Left lung (tissue), 10 donors: Measurements from ENCODE around the gene TRPV5. TPM values are rescaled to one million over a fixed set of nuclear protein-coding genes. Genes with fewer than 3 reads are reported as not detected.

ENCODE experiments used
- ATAC-seq: fragments of 200-7000 bp; cut with Tn5 transposase; one replicate; pipeline ENCODE4 v1.9.1; 2020; ENCODE audit warnings: moderate library complexity
- DNase-seq, 4 donors: peaks; one replicate each; pipeline ENCODE4 v3.0.0-alpha.2; 2013 to 2020
- H3K27ac ChIP-seq, 2 donors: fragments of 200-600 bp; sonication (generic) in 1 of 2; one replicate each; pipeline versions ENCODE4 v1.5.0 to v1.8.0; 2020 to 2021
- H3K27me3 ChIP-seq, 2 donors: fragments of 200-600 bp; sonication (generic) in 1 of 2; one replicate each; pipeline versions ENCODE4 v1.5.0 to v1.8.0; 2020 to 2021
- H3K36me3 ChIP-seq, 2 donors: fragments of 200-600 bp; sonication (generic) in 1 of 2; one replicate each; pipeline versions ENCODE4 v1.5.0 to v1.8.0; 2020 to 2021
- H3K4me1 ChIP-seq, 2 donors: fragments of 200-600 bp; one replicate each; pipeline ENCODE4 v1.8.0; 2021
- H3K4me3 ChIP-seq, 2 donors: fragments of 200-600 bp; sonication (generic) in 1 of 2; one replicate each; pipeline versions ENCODE4 v1.5.0 to v1.8.0; 2020 to 2021; ENCODE audit warnings: mild to moderate bottlenecking in 1 of 2
- H3K9me3 ChIP-seq, 2 donors: fragments of 200-600 bp; sonication (generic) in 1 of 2; one replicate each; pipeline versions ENCODE4 v1.5.0 to v1.8.0; 2020 to 2021
- intact Hi-C, 2 donors: fragments of 100-400 bp; cut with DNase I; formaldehyde crosslinking; loops; one replicate each; pipeline versions ENCODE4 v1.11.2 to v1.14.2; 2022
- polyA plus RNA-seq, 6 donors: library from polyadenylated mRNA; unstranded; fragments of 120-200 nt; gene quantifications; one replicate each; pipeline ENCODE4 v1.2.1, GENCODE V29; 2013; ENCODE audit not compliant: insufficient read length in 6 of 6
- total RNA-seq, 2 donors: library from RNA; stranded (reverse); fragmentation: NEBNext Ultra II Directional; extraction: Animal tissue kit (Norgen Biotek cat#: 25700); gene quantifications; one replicate each; pipeline ENCODE4 v1.2.1, GENCODE V29; 2021
- TF ChIP-seq, protein P1 (sequence below), 2 donors: fragments of 200-600 bp; sonication (generic) in 1 of 2; IDR thresholded peaks; one replicate each; pipeline versions ENCODE4 v1.5.0 to v1.8.0; 2021; ENCODE audit warnings: antibody characterized with exemption in 2 of 2
- donor health status: DM: no; HTN: yes; CAD: no.
- donor health status: DM: no; HTN: no; CAD: no.

The TRPV5 gene
- total and polyA plus RNA-seq, 8 donors = 0.10 to 0.25 (median 0.16) TPM; not detected in 2

DNA sequence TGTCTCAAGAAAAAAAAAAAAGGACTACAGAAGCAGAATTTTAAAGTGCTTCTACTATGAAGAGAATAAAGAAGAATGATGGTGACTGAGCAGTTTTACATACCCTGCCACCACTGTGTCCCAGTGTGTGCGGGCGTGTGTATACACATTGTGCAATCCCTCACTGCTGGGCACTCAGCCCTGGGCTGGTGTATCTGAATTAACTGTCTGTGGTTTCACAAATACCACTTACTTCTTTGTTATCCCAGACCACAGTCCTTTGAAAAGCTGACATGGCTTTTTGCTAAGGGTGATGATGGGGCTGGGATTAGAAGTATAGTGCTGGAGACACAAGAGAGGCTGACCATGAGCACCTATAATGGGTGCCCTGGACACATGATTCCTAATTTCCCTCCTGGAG lies 26.9 kb downstream of the TRPV5 start:
- Histone ChIP-seq H3K9me3 (peaks cover 0 to 13% of the 10 kb centered on the region in 2 donors), H3K36me3 (no peaks in the 10 kb centered on the region), H3K4me1 (peaks cover 0 to 20% of the 10 kb centered on the region in 2 donors), H3K4me3 (no peak overlapping the region), H3K27me3 (no peaks in the 10 kb centered on the region), H3K27ac (no peak overlapping the region)
- ATAC-seq (no peak), DNase-seq (no peak)
- intact Hi-C loops = no loop called here
- TF ChIP-seq, protein P1, sequence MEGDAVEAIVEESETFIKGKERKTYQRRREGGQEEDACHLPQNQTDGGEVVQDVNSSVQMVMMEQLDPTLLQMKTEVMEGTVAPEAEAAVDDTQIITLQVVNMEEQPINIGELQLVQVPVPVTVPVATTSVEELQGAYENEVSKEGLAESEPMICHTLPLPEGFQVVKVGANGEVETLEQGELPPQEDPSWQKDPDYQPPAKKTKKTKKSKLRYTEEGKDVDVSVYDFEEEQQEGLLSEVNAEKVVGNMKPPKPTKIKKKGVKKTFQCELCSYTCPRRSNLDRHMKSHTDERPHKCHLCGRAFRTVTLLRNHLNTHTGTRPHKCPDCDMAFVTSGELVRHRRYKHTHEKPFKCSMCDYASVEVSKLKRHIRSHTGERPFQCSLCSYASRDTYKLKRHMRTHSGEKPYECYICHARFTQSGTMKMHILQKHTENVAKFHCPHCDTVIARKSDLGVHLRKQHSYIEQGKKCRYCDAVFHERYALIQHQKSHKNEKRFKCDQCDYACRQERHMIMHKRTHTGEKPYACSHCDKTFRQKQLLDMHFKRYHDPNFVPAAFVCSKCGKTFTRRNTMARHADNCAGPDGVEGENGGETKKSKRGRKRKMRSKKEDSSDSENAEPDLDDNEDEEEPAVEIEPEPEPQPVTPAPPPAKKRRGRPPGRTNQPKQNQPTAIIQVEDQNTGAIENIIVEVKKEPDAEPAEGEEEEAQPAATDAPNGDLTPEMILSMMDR (IDR thresholded peaks at IDR 0.05) = no peak

DNA sequence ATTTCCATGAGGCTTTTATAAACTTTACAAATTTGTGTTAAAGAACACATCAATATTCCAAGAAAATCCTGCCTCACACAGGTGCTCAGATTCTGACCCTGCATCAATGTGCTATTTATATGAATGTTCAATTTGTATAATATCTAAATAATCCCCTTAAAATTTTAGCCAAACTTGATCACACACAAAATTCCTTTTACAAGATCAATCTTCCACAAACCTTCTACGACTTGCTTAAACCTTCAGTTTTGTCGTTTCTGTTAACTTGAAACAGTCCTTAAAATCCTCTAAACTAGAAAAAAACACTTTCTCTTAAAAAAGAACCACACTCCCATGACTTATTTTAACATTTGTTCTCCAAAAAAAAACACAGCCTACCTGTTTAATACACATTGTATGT lies 27.8 kb downstream of the TRPV5 start:
- Histone ChIP-seq H3K4me1 (peaks cover 0 to 20% of the 10 kb centered on the region in 2 donors), H3K36me3 (no peaks in the 10 kb centered on the region), H3K4me3 (no peak overlapping the region), H3K9me3 (peaks cover 0 to 13% of the 10 kb centered on the region in 2 donors), H3K27me3 (no peaks in the 10 kb centered on the region), H3K27ac (no peak overlapping the region)
- DNase-seq = no peak
- no peak for ATAC-seq
- TF ChIP-seq, protein P1 (IDR thresholded peaks at IDR 0.05) = no peak
- intact Hi-C loops = no loop called here

GRCh38 chr7:142904128-142904527 lies 29.4 kb downstream of the TRPV5 start:
- Histone ChIP-seq H3K4me3 (no peak overlapping the region), H3K36me3 (no peaks in the 10 kb centered on the region), H3K27ac (no peak overlapping the region), H3K4me1 (peaks cover 0 to 4% of the 10 kb centered on the region in 2 donors), H3K9me3 (peaks cover 0 to 13% of the 10 kb centered on the region in 2 donors), H3K27me3 (no peaks in the 10 kb centered on the region)
- intact Hi-C loops = no loop called here
- TF ChIP-seq, protein P1 (IDR thresholded peaks at IDR 0.05) = no peak
- no peak for ATAC-seq
- DNase-seq = no peak

DNA sequence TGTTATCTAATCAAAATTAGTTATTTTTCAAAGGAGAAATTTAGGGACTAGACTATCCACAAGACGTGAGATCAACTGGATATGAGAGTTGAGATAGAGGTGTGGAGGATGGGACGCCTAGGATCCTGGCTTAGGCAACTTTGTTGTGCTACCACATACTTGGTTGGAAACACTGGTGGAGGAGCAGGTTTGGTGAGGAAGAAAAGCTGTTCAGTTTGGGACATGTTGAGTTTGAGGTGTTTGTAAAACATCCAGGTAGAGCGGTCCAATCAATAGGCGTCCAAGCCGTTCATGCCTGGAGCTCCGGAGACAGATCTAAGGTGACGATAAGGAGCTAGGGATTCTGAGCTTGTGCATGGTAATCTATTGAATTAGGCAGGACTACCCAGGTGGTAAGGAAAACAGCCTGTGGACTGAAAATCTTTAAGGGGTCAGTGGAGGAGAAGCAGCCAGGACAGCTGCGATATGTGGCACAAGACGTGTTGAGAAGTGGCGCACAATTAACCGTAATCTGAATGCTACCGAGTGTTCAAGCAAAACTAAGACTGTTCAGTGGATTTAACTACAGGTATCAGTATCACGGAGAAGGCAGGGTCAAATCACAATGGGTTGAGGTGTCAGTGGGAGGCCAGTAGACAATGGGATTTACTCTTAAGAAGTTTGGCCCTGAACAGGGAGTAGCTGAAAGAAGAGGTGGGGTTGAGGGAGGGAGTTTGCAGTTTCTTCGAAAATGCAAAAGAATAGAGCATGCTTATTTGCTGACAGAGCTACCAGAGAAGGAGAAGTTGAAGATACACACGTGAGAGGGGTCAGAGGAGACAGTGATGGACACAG lies 31.9 kb downstream of the TRPV5 start:
- ATAC-seq (no peak), DNase-seq (no peak)
- no peaks in the 10 kb centered on the region for H3K27me3 ChIP-seq
- no peaks in the 10 kb centered on the region for H3K4me1 ChIP-seq
- TF ChIP-seq, protein P1 (IDR thresholded peaks at IDR 0.05) = no peak
- H3K9me3 ChIP-seq = peaks cover 0 to 13% of the 10 kb centered on the region in 2 donors
- intact Hi-C loops = no loop called here
- H3K27ac ChIP-seq = no peak overlapping the region
- H3K36me3 ChIP-seq = no peaks in the 10 kb centered on the region
- H3K4me3 ChIP-seq = no peak overlapping the region

DNA sequence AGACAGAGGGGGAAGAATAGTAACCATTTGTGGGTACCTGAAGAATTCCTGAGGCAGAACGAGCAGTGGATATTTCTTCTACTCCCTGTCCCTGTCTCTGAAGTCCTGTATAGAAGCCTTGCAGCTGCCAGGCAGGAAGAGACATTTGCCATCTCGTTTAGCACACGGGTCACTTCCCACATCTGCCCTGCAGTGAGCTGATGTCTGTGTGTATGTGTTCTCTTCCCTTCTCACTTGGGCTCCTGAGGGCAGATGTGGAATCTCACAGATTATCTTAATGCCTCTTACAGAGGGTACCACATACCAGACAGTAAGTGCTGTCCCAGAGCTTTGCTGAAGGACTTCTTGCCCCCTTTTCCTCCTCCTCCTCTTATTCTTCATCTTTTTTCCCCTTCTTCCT lies 33.9 kb downstream of the TRPV5 start:
- TF ChIP-seq, protein P1 (IDR thresholded peaks at IDR 0.05) = no peak
- Histone ChIP-seq H3K9me3 (peaks cover 0 to 10% of the 10 kb centered on the region in 2 donors), H3K4me1 (no peaks in the 10 kb centered on the region), H3K27me3 (no peaks in the 10 kb centered on the region), H3K27ac (no peak overlapping the region), H3K4me3 (no peak overlapping the region), H3K36me3 (no peaks in the 10 kb centered on the region)
- no peak for ATAC-seq
- DNase-seq = no peak
- intact Hi-C loops = no loop called here
